HG03060 (cell line): ENCODE data around the gene PEX6.
"Not testable (repeated sequence)": the region's sequence is repeated elsewhere in the genome, so short reads cannot be mapped to it uniquely, and the experiment has no call there.

ENCODE experiments used
- ATAC-seq: cut with Tn5 transposase; IDR thresholded peaks from one replicate; pipeline ENCODE4 v1.9.1; 2021; ENCODE audit warnings: low read depth, moderate number of reproducible peaks; ENCODE audit not compliant: unreplicated experiment

The PEX6 gene

GRCh38 chr6:42968783-42969182 lies 10.2 kb downstream of the PEX6 start:
- no peak for ATAC-seq

DNA sequence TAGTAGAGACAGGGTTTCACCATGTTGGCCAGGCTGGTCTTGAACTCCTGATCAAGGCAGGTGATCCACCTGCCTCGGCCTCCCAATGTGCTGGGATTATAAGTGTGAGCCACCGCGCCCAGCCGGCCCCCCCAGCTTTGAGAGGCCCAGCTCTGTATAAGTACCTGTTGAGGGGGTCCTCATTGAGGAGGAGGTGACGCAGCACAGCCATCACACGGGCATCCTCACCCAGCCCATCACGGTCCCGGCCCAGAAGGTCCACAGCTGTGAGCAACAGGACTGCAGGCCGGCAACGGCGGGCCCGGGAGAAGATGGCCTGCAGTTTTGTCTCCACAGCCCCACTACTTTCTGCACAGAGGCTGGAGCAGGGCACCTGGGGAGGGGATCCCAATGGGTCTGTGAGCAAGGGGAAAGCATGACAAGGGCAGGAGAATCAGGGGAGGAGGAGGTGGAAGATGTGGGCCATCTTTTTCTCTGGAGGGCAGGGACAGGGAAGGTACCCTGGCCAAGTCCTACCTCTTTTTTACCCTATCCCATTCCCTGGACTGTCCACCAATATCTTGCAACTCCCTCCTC lies 10.8 kb downstream of the PEX6 start:
- ATAC-seq: no peak

- ATAC-seq: no peak
Observed at GRCh38 chr6:42967228-42967627, 11.8 kb downstream of the PEX6 start.

- no peak for ATAC-seq
Observed at GRCh38 chr6:42966571-42966970, 12.4 kb downstream of the PEX6 start.

GRCh38 chr6:42963855-42964605 lies 15.0 kb downstream of the PEX6 start:
- no peak for ATAC-seq

GRCh38 chr6:42963179-42963854 lies 15.7 kb downstream of the PEX6 start:
- ATAC-seq: no peak

- no peak for ATAC-seq
Observed at GRCh38 chr6:42962502-42963178, 16.3 kb downstream of the PEX6 start.

DNA sequence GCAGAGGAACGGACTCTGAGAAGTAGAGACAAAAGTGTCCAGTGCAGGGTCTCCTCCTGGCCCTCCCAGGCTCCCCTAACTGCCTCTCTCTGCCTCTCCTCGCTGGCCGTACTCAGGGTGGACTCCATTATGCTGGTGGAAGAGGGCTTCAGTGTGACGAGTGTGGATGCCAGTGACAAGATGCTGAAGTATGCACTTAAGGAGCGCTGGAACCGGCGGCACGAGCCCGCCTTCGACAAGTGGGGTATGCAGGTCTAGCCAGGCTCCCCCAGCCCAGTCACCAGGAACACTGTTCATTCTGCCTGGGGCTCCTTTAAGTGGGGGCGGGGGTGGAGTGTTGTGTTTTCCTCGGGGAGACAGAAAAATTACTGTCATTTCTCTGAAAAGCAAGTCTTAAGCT lies 16.9 kb downstream of the PEX6 start:
- no peak for ATAC-seq

- ATAC-seq: no peak
Observed at GRCh38 chr6:42961020-42961470, 17.9 kb downstream of the PEX6 start.

GRCh38 chr6:42960243-42961019 lies 18.6 kb downstream of the PEX6 start, which contains the start of gene GNMT:
TSS of gene GNMT (plus strand) at chr6:42960754. CDS start at chr6:42960768, 14 bp downstream.
- ATAC-seq: no peak

- ATAC-seq: no peak
Observed at GRCh38 chr6:42959917-42960242, 19.1 kb downstream of the PEX6 start.

- no peak for ATAC-seq
Observed at GRCh38 chr6:42958125-42958524, 20.9 kb downstream of the PEX6 start.

- not testable (repeated sequence) for ATAC-seq
Observed at GRCh38 chr6:42954405-42954804, 24.6 kb downstream of the PEX6 start.

- ATAC-seq: no peak
Observed at GRCh38 chr6:42952389-42952788, 26.6 kb downstream of the PEX6 start.

DNA sequence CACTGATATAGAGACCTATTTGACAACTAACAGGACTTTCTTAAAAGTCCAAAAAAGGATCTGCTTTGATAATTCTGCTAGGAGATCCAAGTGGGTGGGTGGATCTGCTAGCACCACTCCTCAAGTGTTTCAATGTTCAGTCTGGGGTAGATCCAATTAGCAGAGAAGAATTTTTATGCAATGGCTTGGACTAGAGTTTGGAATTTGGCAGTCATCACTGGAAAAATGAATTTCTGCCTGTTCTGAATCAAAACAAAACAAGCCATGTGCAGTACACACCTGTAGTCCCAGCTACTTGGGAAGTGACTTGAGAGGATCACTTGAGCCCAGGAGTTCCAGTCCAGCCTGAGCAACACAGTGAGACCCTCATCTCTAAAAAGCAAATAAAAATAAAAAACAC lies 31.0 kb downstream of the PEX6 start:
- no peak for ATAC-seq

DNA sequence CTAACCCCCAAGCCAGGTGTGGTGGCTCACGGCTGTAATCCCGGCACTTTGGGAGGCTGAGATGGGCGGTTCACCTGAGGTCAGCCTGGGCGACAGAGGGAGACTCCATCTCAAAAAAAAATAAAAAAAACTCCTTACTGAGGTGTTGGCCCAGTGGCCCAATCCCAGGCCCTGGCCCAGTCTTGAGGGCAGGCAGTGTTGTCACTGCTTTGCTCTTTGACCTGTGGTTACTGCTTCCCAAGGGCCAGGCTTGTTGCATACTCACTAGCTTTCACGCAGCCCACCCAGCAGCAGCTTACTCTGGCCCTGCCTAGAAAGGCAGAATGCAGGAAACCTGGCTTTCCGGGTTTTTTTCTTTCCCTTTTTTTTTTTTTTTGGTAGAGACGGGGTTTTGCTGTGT lies 36.5 kb downstream of the PEX6 start:
- ATAC-seq: no peak

DNA sequence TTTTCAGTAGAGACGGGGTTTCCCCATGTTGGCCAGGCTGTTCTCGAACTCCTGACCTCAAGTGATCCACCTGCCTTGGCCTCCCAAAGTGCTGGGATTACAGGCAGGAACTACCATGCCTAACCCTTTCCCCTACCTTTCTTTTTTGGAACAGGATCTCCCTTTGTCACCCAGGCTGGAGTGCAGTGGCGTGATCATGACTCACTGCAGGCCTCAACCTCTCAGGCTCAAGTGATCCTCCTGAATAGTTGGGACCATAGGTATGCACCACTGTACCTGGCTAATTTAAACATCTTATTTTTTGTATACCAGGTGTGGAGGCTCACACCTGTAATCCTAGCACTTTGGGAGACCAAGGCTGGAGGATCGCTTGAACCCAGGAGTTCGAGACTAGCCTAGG lies 37.6 kb downstream of the PEX6 start:
- not testable (repeated sequence) for ATAC-seq

DNA sequence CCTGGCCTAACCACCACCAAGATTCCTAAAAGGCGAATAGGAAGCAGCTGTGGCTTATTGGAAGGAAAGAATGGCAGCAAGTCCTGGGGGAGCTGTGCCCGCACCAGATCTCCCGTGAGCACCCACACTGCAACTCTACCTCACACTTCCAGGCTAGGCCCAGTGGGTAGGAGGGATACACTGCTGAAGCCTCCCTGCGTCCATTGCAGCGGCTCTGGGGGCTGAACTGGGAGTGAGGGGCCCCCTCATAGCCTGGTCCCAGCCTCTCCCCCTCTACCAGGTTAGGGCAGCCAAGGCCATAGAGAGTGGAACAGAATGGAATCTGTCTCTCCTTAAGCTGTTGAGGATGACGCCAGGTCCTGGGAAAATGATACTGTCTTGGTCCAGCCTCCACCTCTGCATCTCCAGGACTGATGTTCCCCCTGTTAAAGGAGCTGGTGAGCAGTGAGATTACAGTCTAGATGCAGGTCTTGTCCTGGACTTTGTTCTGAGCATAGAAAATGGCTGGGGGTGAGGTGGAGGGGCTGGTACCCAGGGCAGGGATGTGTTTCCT lies 38.4 kb downstream of the PEX6 start:
- no peak for ATAC-seq

DNA sequence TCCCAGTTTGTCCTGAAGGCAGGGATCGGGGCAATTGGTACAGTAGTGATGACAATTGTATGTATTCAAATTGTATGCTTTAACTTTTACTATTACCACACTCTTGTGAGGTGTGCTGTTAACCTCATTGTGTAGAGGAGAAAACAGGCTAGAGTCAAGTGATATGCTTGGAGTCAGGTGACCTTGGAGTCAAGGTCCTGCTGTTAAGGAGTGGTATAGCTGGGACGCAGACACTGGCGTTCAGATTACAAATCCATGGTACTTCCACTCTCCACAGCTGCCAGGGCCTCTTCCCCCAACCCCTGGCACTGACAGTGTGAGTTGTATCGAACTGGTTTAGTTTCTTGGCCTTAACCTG lies 39.2 kb downstream of the PEX6 start:
- ATAC-seq: no peak
